Measurements from ENCODE around the gene RABAC1. TPM values are rescaled to one million over a fixed set of nuclear protein-coding genes. Genes with fewer than 3 reads are reported as not detected.

Gene RABAC1
- total and polyA plus RNA-seq, 7 donors, result 48.9 to 131 (median 65.3) TPM

DNA sequence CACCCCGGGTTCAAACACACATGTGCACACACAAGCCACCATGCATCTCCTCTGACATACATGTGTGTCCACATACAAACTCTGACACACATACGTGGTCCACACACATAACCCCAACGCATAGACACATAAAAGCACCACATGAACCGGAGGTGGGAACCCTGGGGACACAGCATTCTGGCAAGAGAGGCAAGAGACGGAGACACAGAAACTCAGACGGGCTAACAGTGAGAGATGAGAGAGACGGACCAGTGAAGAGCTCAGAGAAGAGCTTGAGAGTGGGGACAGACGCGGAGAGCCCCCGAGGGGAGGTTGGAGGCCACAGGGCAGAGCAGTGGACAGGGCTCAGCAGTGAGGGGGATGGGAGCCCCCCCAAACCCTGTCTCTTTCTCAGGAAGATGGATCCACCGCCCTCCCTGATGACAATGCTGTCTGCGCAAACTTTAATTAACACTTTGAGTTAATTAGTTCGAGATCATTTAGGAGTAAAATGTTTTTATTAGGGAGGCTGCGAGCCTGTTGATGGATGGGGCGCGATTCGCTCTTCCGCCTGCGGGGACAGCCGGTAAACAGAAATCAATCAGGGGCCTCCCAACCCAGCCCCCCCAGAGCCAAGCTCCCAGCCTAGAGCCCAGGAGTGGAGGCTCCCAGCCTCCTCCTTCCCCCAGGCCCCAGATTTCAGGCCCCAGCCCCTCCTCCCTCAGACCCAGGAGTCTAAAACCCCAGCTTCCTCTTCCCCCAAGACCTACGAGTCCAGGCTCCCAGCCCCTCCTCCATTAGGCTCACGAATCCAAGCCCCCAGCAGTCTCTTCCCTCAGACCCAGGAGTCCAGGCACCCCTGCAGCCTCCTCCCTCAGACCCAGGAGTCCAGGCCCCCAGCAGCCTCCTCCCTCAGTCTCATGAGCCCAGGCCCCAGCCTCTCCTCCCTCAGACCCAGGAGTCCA, 21.3 kb downstream of the RABAC1 start:
- intact Hi-C loops (cut with DNase I), result no loop called here
- Histone ChIP-seq H3K36me3 (ENCODE audit: insufficient read depth in 1 of 2, low read depth in 1 of 2) (no peaks in the 10 kb centered on the region), H3K4me1 (peaks cover 3% of the 10 kb centered on the region), H3K4me3 (no peak overlapping the region), H3K27me3 (ENCODE audit: insufficient read depth in 3 of 3, low read length in 2 of 3) (peaks cover 3 to 67% (median 33%) of the 10 kb centered on the region in 3 donors), H3K9me3 (no peaks in the 10 kb centered on the region), H3K27ac (no peak overlapping the region)
- no peak for ATAC-seq
- TF ChIP-seq, protein P1, sequence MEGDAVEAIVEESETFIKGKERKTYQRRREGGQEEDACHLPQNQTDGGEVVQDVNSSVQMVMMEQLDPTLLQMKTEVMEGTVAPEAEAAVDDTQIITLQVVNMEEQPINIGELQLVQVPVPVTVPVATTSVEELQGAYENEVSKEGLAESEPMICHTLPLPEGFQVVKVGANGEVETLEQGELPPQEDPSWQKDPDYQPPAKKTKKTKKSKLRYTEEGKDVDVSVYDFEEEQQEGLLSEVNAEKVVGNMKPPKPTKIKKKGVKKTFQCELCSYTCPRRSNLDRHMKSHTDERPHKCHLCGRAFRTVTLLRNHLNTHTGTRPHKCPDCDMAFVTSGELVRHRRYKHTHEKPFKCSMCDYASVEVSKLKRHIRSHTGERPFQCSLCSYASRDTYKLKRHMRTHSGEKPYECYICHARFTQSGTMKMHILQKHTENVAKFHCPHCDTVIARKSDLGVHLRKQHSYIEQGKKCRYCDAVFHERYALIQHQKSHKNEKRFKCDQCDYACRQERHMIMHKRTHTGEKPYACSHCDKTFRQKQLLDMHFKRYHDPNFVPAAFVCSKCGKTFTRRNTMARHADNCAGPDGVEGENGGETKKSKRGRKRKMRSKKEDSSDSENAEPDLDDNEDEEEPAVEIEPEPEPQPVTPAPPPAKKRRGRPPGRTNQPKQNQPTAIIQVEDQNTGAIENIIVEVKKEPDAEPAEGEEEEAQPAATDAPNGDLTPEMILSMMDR (IDR thresholded peaks at IDR 0.05), result no peak
- DNase-seq, result no peak
- WGBS, 3 donors, result 41 to 44% (median 41%) methylated on average over 21 to 22 of the region's 22 CpGs

DNA sequence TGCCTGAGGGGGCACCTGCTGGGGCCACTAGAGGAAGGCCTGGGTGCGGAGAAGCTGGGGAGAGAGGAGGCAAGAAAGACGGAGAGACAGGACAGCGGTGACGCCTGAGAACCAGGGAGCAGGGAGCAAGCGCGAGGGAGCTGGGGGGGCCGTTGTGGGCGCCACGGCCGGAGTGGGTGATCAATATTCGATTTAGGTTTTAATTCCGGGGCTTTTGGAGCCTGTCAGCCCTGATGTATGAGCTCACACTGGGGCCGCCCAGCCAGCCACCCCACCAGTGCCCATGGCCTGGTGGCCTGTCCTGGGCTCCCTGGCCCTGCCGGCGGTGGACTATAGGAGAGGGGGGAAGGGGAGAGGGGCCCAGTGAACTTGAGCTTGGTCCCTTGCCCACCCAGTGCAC, 22.2 kb downstream of the RABAC1 start:
- no peaks in the 10 kb centered on the region for H3K36me3 ChIP-seq (ENCODE audit: insufficient read depth in 1 of 2, low read depth in 1 of 2)
- H3K27ac ChIP-seq, result no peak overlapping the region
- DNase-seq, result no peak
- ATAC-seq, result no peak
- peaks cover 3% of the 10 kb centered on the region for H3K4me1 ChIP-seq
- TF ChIP-seq, protein P1 (IDR thresholded peaks at IDR 0.05), result no peak
- H3K27me3 ChIP-seq (ENCODE audit: insufficient read depth in 3 of 3, low read length in 2 of 3), result peaks cover 3 to 73% (median 37%) of the 10 kb centered on the region in 3 donors
- intact Hi-C loops (cut with DNase I), result no loop called here
- H3K4me3 ChIP-seq, result no peak overlapping the region
- 53 to 62% (median 54%) methylated on average over 9 to 15 of the region's 15 CpGs for WGBS, 3 donors
- no peaks in the 10 kb centered on the region for H3K9me3 ChIP-seq

DNA sequence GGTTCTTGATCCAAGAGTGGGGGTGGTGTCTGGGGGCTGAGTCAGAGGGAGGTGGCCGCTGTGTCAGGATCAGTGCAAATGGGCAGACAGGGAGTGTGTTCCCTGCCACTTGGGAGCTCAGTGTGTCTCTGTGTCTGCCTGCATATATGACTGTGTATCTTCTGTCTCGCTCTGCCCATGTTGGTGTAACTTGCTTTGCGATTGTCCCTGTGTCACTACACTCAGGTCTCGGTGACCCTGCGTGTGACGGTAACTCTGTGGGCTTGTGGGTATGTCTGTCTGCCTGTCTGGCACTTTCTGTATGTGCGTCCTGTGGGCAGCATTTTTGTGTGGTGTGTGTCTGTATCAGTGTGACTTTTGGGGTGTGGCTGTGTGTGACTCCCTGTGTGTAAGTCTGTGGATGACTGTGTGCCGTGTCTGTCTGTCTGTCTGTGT, 22.7 kb downstream of the RABAC1 start:
- H3K4me3 ChIP-seq, result no peak overlapping the region
- 59 to 66% (median 66%) methylated on average over 8 of the region's 8 CpGs for WGBS, 3 donors
- no peaks in the 10 kb centered on the region for H3K9me3 ChIP-seq
- ATAC-seq (no peak), DNase-seq (no peak)
- intact Hi-C loops (cut with DNase I), result no loop called here
- TF ChIP-seq, protein P1 (IDR thresholded peaks at IDR 0.05), result no peak
- H3K4me1 ChIP-seq, result peaks cover 3% of the 10 kb centered on the region
- no peaks in the 10 kb centered on the region for H3K36me3 ChIP-seq (ENCODE audit: insufficient read depth in 1 of 2, low read depth in 1 of 2)
- H3K27me3 ChIP-seq (ENCODE audit: insufficient read depth in 3 of 3, low read length in 2 of 3), result peaks cover under 1 to 72% (median 33%) of the 10 kb centered on the region in 3 donors
- no peak overlapping the region for H3K27ac ChIP-seq

DNA sequence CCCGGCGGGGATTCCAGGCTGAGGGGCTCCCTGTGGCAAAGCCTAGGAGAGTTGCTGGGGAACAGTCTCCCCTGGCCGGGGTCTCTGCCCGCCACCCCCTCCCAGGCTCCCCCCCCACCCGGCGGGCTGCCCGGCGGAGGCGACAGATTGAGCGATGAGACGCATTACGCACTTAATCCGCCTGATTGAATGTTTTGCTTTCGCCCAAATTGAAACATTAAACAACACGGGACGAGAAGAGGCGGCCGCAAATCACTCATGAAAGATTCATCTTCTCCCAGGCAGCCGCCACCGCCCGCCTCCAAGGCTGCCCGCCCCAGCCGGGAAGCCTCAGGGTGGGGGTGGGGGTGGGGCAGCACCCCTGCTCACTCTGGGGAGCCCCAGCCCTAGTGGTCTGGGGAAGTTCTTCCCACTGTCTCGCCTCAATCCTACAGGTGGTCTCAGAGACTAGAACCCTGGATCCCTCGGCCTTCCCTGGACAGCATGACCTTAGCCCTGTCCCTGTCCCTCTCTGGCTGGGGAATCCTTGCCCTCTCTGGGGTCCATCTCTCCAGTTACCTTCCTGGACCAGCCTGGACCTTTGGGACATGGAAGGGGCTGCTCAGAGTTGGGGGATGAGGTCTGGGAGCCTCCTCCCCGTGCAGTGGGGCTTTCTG, 23.2 kb downstream of the RABAC1 start:
- no peak for DNase-seq
- Histone ChIP-seq H3K27me3 (ENCODE audit: insufficient read depth in 3 of 3, low read length in 2 of 3) (peaks cover 0 to 72% (median 30%) of the 10 kb centered on the region in 3 donors), H3K9me3 (no peaks in the 10 kb centered on the region), H3K36me3 (ENCODE audit: insufficient read depth in 1 of 2, low read depth in 1 of 2) (no peaks in the 10 kb centered on the region), H3K4me3 (no peak overlapping the region), H3K27ac (no peak overlapping the region), H3K4me1 (no peaks in the 10 kb centered on the region)
- 10 to 20% (median 12%) methylated on average over 23 to 26 of the region's 26 CpGs for WGBS, 3 donors
- ATAC-seq, result no peak
- intact Hi-C loops (cut with DNase I), result no loop called here
- TF ChIP-seq, protein P1 (IDR thresholded peaks at IDR 0.05), result no peak

Data from psoas muscle (tissue), 8 donors.